Anterior cingulate cortex (tissue), 58 donors: ENCODE measurements around the gene TBC1D9.

Source experiments
- DNase-seq, 58 donors: peaks; one replicate each; lab custom pipeline; 2025; lab: John Stamatoyannopoulos, UW

Gene TBC1D9

DNA sequence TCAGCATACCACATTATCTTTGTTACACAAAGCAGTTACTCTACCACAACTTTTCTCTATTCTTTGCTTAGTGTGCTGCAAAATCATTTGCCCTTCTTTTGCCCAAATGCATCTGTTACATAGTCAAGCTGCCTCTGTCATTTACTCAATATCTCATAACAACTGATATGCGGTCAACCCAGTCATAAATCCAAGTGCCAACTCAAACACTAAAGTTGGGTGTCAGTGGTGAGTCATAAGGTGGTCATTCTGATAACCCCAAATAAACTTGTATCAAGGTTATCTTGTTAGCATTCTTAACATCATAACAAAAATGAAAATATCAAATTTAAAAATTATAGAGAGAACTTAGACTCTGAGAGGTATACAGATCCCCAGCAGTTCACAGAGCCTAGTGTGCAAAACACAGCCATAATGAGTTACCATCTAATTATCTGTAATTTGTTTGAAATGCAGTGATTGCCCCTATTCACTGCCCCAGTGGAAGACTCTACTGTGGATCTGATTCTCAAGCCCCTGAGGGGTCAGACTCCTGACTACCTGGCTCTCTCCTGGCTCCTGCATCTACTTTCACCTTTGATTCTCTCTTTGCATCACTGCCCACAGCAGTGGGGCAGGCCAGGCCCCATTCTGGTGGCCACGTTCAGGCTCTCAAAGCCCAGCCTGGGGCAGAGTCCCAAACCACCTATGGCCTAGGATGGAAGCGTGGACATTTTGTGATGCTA, 29.2 kb downstream of the TBC1D9 start:
- DNase-seq = no peak

DNA sequence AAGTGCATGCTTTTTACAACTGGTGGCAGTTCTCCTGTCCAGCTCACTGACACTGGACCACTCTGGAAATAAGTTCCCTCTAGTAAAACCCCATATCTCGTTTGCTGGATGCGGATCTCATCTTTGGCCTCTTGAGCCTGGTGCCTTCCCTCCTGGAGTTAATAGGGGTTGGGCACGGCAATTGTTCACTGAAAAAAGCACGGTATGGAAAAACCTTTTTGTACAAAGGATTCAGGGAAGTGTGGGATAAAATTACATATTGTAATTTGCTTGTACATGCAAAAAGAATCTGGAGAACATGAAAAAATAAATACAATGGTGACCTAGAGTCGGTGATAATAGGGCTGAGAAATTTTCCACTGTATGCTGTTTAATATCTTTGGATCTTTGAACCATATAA, 30.6 kb downstream of the TBC1D9 start:
- no peak for DNase-seq

DNA sequence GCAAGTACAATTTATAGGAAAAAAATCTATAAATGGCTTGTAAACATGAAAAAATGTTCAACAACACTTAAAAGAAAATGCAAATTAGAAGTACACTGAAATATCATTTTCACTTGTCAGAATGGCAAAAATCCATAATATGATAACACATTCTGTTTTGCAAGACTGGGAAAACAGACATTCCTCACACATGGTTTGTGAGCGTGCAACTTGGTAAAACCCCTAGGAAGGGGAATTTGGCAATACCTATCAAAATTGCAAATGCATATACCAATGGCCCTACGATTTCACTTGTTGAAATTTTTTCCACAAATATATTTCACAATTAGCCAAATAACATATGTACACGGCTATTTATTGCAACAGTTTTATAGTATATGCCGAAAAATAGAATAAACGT, 31.4 kb downstream of the TBC1D9 start:
- DNase-seq = no peak

DNA sequence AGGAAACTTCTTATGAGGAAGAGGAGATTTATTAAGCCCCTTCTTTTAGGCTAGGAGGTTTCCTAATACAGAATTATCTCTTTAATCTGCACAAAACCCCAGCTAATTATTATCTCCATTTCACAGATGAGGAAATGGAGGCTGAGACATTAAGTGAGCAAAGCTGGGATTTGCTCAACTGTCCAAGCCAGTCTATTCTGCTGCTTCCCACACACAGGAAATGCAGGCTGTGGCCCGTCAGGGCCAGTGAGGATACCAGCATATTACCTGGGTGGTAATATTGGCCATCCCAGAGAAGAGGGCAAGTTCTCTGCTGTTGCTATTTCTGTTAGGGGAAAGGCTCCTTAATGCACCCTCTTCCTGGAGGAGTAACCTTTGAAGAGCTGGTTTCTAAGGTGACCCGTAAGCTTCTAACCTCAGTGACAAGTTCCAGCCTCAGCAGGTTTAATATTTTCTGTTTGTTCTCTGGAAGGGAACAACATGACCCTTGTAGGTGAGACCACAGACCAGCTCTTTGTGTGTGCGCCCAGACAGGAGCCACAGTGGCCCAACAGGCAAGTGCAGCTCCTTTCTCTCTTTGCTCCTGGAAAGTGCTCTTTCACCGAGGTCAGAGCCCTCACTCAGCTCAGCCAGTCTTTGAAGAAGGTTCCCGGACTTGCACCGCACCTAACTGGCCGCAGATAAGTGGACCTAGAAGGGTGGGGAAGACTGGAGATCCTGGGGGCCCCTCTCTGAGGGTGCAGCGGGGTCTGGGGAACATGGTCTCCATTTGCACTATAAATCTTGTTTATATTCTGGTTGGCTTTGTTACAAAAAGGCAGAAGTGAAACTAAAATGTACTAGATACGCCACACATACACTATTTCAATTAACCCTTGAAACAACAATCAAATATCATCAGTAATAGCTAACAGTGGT, 35.5 kb downstream of the TBC1D9 start:
- no peak for DNase-seq

DNA sequence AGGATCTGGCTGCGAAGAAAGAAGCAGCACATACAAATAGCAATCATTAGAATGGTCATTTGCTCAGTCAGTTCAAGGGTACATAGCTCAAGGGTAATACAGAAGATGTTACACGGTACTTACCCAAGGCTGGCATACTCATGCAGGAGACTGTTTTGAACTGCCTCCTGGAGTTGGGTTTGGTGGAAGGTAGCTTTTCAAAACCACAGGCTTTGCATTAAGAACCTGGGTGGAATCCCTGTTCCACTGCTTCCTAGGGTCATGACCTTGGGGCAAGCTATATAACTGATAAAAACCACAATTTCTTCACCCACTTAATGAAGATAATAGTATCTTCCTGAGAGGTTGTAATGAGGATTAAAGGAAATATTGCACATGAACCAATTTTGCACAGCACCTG, 36.5 kb downstream of the TBC1D9 start:
- no peak for DNase-seq

DNA sequence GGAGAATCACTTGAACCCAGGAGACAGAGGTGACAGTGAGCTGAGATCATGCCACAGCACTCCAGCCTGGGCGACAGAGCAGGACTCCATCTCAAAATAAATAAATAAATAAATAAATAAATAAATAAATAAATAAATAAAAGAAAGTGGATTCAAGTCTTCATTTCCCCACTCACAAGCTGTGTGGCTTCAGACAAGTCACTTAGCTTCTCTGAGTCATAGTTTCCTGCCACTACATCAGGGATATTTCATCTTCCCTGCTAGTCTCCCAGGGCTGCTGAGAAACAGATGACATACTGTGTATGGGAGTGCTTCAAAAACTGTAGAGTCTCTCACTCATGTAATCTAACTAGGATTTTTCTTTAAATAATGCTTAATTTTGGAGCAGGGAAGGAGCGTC, 37.2 kb downstream of the TBC1D9 start:
- no peak for DNase-seq

DNA sequence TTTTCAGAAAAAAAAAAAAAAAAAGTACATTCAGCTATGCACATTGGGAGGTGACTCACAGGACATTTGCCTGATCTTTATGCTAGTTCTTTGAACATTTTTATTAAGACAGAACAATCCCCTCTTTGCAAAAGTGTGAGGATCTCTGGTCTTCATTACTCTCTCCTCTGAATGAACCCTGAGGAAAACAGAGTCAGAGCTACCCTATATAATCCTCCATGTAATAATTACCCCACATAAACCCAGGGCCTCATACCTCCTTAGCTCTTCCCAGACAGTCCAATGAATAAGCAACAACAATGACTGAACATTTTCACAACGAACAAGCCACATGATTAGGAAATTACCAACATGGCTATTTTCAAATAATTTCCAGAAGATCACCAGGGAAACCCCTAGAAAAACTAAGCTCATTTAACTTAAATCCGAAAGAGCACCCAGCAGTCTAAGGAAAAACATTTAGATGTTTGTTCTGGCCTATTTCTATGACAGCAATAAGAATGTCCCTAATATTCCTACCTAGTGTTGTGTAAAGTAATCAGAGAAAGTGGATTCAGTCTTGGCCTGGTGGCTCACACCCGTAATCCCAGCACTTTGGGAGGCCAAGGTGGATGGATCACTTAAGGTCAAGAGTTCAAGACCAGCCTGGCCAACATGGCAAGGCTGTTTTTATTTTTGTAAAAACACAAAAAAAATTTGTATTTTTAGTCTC, 37.8 kb downstream of the TBC1D9 start:
- DNase-seq = no peak

DNA sequence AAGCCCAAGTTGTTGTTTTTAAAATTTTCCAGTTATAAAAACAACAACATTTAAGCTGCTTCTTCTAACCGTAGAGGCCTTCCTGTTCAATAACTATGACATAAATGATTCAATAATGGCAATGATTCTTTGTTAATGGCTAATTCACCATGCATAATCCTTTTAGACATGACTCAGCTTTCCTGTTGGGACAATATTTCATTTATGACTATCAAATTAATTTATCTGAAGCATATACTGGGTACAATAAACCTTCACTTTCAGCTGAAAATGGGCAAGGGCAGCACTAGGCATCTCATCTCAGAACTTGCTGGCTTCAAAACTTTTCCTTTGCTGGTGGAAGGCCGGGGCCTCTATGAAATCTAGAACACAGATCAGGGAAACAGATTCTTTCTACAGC, 38.9 kb downstream of the TBC1D9 start:
- no peak for DNase-seq

DNA sequence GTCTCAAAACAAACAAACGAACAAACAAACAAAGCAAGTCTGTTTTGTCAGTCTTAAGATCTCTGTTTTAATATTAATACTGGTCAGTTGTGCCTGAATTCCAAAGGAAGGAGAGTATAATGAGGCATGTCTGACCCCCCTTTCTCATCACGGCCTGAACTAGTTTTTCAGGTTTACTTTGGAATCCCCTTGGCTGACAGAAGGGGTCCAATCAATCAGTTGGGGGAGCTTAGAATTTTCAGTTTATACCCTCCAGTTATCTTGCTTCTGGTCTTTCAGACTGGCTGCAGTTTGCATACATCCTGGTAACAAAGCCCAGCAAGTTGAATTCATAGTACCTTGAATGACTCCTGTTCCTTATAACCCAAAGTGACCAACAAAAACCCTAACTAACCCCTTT, 41.1 kb downstream of the TBC1D9 start:
- no peak for DNase-seq

DNA sequence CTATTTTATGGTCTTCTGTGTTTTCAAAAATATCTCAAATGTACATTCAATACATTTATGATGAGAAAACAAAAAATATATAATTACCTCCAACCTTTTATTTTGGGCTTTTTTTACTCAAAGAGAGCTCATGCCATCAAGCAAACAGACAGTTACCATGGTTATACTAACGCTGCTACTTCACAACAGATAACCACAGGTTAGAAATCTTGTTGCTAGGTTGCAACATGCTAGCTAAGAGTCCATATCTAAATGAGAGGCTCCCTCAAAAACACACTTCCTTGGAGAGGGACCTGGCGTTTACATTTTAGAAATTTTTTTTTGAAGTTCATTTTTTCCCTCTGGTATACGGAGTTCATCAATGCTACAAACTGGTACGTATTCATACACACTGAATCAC, 44.3 kb downstream of the TBC1D9 start:
- no peak for DNase-seq

DNA sequence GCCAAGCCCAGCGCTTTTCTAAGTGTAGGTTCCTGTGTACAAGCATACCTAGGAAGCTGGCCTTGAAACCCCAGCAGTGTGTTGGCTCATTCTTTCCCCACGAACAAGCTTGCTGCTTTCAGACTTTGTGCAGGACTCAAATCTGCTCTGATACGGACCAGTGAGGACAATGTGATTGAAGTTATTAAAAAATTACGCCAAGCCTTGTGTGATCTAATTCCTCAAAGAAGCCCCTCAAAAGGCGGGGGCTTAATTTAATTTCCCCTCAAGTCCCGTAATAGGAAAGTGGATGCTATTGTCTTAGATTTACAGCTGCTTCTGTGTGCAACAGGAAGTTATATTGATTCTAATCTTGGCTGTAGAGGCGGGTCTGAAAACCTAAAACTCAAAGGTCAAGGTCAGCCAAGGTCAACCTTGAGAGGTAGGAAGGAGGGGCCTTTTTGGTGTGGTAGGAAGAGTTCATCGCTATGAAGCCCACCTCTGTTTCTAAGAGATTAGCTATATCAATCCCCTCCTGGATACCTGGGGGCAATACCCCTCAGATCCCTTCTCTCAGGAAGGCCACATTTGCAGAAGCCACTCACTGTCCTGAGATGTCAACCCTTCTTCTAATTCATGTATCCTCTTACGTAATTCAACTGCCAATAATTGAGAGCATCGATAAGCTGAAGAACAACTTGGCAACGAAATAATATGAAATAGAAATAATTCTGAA, 45.1 kb downstream of the TBC1D9 start:
- DNase-seq = no peak

DNA sequence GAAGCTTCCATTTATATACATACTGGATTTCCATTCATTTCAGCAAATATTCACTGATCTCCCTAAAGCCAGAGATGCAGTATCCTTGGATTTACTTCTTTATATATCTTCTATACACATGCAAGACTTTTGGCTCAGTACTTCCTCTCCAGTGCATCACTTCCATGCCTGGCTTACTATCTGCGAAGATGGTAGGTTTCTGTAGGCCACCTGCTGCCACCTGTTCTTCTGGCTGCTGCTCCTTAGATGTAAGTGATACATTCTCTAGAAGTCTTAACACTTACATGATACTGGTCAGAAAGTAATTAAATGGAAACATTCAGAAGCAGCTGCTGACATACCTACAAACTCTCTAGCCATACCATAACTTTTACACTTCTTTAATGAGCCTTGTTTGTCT, 48.9 kb downstream of the TBC1D9 start:
- DNase-seq = no peak

DNA sequence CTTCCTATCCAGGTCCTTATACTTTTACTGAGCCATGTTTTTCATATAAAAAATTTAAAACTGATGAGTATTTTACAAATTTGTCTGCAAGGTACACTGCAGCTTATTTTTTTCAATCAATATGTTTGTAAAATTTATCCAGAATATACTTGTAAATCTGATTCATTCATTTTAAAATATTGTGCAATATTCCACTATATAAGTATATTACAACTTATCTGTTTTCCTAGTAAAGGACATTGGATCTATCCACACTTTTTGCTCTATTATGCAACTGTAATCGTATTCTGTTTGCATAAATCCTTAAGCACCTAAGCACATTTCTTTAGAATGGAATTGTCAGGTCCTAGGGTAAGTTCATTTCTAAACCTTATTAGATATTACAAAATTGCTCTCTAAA, 49.5 kb downstream of the TBC1D9 start:
- no peak for DNase-seq

DNA sequence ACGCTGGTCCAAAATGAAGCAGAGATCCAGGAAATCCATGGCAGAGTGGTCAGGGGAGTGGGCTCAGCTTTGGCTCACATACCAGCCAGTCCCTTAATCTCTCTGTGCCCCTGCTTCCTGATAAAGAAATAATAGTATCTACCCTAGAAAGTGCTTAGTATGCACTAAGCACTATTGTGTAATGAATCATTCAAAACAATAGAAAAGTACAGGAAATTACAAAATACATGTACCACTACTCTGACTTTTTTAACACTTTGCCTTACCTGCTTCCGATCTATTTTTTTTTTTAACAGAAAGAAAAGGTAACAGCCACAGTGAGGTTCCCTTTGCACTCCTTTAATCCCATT, 49.9 kb downstream of the TBC1D9 start:
- DNase-seq = no peak

DNA sequence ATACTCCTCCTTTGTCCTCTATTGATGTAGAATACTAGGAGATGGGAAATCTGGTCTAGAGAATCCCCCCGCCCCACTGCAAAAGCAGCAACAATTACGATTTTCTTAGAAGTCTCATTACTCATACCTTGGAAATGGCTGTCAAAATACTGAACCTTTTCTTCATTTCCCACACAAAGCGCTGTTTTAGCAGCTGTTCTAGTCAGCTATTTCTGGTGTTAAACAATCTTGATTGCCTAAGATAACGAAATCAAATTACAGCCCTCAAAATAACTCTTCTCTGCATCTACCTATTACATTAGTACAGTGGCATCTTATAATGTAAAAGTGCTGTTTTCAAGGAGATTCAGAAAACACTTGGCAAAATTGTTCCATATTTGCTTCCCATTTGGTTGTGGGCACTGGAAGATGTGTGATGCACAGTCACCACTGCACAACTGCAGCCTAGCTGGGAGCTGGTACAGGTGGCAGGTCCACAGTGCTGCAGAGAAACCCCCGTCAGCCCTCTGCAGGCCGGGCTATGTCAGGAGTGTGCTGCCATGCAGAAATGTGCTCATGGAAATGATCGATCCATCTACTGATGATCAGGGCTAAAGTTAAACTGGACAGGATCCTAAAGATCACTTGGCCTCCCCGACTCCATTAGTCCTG, 50.4 kb downstream of the TBC1D9 start:
- DNase-seq = no peak

DNA sequence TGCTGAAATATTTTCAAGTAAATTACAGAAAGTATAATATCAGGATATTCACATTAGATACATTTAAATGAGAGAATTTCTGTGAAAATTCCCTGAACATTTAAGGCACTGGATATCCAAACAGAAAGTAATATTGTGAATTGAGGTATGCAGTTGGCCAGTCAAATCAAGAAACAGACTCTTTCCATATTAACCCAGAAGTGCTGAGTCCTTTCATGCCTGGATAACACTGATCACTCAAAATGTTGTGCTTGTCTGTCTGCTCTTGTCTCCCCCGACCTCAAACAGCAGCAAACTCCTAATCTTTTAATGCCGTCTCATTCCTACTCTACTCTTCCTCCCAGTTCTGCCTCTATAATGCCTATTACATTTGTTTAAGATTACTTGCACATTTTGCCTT, 51.2 kb downstream of the TBC1D9 start:
- DNase-seq = no peak

DNA sequence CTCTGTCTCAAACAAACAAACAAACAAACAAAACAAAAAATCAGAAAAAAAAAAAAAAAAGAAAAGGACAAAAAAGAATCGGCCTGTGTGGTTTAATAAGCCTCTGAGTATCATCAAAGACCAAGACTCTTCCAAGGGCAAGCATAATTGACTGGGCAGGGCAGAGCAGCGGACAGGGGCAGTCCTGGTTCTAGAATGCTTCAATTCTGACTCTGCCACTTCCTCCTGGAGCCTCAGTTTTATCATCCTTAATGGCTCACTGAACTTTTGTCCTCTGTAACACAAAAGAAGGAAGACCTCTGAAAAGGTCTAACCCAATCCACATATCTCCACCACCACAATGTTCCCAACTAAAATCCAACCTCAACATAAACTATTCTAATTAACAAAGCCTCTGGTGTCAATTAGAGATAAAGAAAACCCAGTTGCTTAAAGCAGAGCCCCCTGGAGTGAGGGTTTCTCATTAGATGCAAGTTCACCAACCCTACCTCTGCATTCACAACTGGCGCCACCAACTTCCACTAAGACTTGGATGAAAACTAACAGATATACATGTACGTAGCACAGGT, 51.7 kb downstream of the TBC1D9 start:
- DNase-seq = no peak

DNA sequence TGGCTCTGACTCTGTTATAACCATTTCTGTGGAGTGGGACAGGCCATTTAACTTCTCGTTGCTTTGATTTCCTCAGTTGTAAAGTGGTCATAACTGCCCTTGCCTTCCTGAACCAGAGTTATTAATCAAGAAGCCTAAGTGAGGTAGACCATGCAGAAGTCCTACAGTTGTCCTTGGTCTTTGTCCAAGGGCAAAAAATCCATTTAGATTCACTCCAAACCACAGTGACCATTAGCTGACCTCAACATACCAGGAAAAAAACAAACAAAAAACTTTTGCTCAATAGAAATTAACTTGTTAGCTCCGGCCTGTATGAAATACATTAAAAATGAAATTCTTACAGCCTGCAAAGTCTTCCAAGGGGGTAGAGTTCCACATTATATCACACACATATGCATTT, 52.7 kb downstream of the TBC1D9 start:
- DNase-seq = no peak

DNA sequence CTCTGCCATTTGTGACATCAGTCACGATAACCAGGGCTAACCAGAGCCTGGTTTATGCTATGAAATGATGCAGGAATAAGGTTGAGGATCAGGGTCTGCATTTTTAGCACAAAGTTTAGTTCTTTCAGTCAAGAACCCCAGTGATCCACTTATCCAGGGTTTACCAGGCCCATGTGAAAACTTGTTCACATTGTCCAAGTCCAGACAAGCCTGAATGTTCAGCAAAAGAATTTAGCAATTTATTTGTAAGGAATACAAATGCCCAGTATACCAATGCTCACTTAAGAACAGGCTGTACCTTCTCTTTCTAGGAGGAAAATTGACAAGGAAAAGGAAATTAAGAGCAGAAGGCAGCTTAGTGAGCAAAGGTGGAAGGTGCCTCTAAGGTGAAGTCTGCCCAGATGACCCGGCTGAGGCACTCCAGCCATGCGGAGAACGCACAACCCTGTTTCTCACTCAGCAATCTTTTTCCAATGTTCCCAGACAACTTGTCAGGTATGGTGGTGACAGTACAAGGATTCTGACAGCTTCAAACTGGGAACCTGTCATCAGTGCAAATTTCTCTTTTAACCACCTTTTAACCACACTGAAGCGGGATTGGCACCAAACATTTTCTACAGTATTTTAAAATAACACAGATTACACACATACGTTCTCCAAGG, 54.0 kb downstream of the TBC1D9 start:
- DNase-seq = no peak
